ENCODE data around the gene ASPSCR1. TPM values are rescaled to one million over a fixed set of nuclear protein-coding genes. Genes with fewer than 3 reads are reported as not detected.

ASPSCR1 gene
- total RNA-seq, 3 donors from 2014 or later, result 33.1 to 35.2 (median 34.5) TPM

DNA sequence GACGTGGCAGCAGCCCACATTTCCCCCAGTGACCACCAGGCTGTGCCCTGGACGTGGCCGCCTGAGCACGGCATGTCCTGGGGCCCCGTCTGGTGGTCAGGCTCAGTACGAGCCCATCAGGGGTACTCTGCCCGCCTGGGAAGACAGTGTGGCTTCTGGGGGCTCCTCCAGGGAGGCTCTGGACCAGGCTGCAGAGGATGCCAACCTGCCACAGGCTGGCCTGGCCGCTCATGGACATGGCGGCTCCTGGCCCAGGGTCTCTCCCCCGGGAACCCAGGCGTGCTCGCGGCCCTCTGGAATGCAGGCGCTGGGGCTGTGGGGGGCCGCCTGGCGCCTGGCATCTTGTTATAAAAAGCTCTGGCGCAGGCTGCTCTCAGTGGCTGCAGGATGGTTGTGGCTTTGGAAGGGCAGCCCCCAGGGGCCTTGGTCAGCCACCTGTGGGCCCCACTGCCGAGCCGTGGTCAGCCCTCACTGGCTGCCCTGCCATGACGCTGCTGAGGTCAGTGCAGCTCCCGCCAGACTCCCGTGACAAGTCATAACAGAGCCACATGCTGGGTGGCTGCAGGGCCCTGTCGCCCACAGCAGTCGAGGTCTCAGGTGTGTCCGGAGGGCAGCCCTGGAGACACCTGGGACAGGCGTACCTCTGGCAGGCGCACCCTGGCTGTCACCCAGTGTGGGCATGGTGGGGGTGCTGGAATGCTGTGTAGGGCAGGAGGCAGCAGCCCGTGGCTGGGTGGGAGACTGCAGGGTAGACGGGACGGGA, 30.2 kb downstream of the ASPSCR1 start:
- no peaks in the 10 kb centered on the region for H3K9me3 ChIP-seq
- intact Hi-C loops (cut with DNase I, micrococcal nuclease), result no loop called here
- ATAC-seq (no peak), DNase-seq (no peak)
- no peak overlapping the region for H3K4me3 ChIP-seq
- TF ChIP-seq, protein P1, sequence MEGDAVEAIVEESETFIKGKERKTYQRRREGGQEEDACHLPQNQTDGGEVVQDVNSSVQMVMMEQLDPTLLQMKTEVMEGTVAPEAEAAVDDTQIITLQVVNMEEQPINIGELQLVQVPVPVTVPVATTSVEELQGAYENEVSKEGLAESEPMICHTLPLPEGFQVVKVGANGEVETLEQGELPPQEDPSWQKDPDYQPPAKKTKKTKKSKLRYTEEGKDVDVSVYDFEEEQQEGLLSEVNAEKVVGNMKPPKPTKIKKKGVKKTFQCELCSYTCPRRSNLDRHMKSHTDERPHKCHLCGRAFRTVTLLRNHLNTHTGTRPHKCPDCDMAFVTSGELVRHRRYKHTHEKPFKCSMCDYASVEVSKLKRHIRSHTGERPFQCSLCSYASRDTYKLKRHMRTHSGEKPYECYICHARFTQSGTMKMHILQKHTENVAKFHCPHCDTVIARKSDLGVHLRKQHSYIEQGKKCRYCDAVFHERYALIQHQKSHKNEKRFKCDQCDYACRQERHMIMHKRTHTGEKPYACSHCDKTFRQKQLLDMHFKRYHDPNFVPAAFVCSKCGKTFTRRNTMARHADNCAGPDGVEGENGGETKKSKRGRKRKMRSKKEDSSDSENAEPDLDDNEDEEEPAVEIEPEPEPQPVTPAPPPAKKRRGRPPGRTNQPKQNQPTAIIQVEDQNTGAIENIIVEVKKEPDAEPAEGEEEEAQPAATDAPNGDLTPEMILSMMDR (IDR thresholded peaks at IDR 0.05), result no peak
- no peaks in the 10 kb centered on the region for H3K36me3 ChIP-seq (ENCODE audit: low read depth)
- H3K4me1 ChIP-seq (ENCODE audit: low read depth), result no peaks in the 10 kb centered on the region

DNA sequence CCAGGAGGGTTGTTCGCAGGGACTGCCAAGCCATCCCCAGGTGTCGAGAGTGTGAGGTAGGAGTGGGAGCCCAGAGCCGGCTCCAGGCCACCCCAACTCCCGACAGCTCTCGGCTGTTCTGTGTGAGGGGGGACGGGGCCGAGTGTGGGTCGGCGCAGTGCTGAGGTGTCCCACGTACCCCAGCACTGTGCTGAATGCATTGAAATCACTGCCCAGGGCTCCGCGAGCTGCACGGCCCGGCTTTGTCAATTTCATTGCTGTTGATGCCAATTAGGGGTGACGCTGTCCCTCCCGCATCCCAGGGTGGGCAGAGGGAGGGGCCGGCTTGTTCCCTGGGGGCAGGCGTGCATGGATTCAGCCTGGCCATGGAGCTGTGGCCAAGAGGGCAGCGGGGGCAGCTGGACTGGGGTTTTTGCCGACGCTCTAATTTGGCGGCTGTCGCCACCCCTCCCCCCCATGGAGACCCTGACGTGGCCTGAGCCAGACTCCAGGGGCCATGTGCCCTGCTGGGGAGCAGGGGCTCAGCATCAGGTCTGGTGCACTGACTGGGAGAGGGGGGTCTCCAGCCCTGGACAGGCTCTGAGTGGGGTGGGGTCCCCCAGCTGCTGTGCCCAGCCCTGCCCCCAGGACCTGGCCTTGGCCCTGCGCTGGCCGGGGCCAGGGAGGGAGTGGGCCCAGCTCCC, 31.0 kb downstream of the ASPSCR1 start:
- Histone ChIP-seq H3K9me3 (no peaks in the 10 kb centered on the region), H3K36me3 (ENCODE audit: low read depth) (no peaks in the 10 kb centered on the region), H3K4me1 (ENCODE audit: low read depth) (no peaks in the 10 kb centered on the region), H3K4me3 (no peak overlapping the region)
- TF ChIP-seq, protein P1 (IDR thresholded peaks at IDR 0.05), result no peak
- ATAC-seq (no peak), DNase-seq (no peak)
- intact Hi-C loops (cut with DNase I, micrococcal nuclease), result no loop called here

DNA sequence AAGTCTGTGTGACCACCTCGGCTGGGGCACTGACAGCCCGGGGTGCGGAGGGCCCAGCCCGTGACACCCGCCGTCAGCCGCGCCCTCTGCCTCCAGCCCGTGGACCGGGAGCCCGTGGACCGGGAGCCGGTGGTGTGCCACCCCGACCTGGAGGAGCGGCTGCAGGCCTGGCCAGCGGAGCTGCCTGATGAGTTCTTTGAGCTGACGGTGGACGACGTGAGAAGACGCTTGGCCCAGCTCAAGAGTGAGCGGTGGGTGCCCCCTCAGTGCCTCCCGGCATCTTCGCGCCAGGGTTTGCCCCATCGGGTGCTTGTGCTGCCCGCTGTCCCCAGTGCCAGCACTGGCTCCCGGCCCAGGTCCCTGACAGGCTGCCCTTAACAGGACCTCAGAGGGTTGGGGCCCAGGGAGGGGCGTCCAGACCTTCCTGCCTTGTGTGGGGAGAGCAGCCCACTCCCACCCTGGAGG, 31.5 kb downstream of the ASPSCR1 start:
- no peaks in the 10 kb centered on the region for H3K36me3 ChIP-seq (ENCODE audit: low read depth)
- no peak overlapping the region for H3K4me3 ChIP-seq
- ATAC-seq, result no peak
- intact Hi-C loops (cut with DNase I, micrococcal nuclease), result no loop called here
- H3K4me1 ChIP-seq (ENCODE audit: low read depth), result no peaks in the 10 kb centered on the region
- TF ChIP-seq, protein P1 (IDR thresholded peaks at IDR 0.05), result no peak
- H3K9me3 ChIP-seq, result no peaks in the 10 kb centered on the region
- DNase-seq, result no peak

DNA sequence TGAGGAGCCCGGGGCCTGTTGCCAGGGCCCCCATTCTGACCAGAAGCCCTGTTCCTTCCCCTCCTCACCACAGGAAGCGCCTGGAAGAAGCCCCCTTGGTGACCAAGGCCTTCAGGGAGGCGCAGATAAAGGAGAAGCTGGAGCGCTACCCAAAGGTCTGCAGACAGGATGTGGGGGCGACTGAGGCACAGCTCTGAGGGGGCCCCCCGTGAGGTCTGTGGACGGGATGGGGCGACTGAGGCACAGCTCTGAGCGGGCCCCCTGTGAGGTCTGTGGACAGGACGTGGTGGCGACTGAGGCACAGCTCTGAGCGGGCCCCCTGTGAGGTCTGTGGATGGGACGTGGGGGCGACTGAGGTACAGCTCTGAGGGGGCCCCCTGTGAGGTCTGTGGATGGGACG, 32.0 kb downstream of the ASPSCR1 start:
- intact Hi-C loops (cut with DNase I, micrococcal nuclease), result no loop called here
- no peak for ATAC-seq
- no peaks in the 10 kb centered on the region for H3K4me1 ChIP-seq (ENCODE audit: low read depth)
- no peak overlapping the region for H3K4me3 ChIP-seq
- no peaks in the 10 kb centered on the region for H3K36me3 ChIP-seq (ENCODE audit: low read depth)
- no peaks in the 10 kb centered on the region for H3K9me3 ChIP-seq
- TF ChIP-seq, protein P1 (IDR thresholded peaks at IDR 0.05), result no peak
- DNase-seq, result no peak

DNA sequence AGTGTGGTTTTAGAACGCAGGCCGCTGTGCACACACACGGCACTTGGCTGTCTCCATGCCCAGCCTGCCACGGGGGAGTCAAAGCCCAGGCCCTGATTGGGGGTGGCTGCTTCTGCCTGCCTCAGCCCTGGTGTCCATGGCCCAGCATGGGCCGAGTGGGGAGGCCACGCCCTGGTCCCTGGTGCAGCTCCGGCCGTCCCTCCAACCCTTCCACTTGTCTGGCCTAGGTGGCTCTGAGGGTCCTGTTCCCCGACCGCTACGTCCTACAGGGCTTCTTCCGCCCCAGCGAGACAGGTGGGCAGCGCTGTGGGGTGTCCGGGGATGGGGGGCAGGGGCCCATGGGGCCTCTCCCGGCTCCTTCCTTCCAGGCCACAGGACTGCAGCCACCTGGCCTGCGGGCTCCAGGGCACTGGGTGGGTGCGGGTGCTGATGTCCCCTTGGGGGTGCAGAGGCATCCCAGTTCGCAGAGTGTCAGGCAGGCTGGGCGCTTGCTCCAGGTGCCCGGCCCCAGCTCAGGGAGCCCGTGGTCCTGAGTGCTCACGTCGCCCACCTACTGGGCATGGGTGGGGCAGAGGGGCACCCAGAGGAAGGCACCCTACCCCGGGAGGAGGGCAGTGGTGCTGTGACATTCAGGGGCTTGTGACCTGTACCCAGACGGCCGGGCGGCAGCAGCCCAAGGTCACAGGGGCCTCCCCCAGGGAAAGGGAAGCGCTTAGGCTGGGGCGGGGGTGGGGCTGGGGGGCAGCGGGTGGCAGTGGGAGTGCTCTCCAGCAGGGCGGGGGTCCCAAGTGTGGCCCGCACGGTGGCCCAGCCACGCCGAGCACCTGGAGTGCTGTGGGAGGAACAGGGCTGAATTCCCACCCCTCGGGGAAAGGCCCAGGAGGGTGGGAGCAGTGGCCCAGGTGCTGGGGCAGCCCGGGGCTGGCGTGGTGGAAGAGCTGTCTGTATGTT, 33.4 kb downstream of the ASPSCR1 start:
- TF ChIP-seq, protein P1 (IDR thresholded peaks at IDR 0.05), result no peak
- Histone ChIP-seq H3K4me1 (ENCODE audit: low read depth) (no peaks in the 10 kb centered on the region), H3K4me3 (no peak overlapping the region), H3K36me3 (ENCODE audit: low read depth) (no peaks in the 10 kb centered on the region), H3K9me3 (no peaks in the 10 kb centered on the region)
- intact Hi-C loops (cut with DNase I, micrococcal nuclease), result no loop called here
- DNase-seq (no peak), ATAC-seq (no peak)

Data from mucosa of descending colon (tissue), 3 donors.